Measurements from ENCODE around the gene HOXA13.

The HOXA13 gene

GRCh38 chr7:27235387-27236311, 35.8 kb upstream of the HOXA13 start:
- peak; percentile 54 to 66 for DNase-seq

- DNase-seq = no peak
These were observed 29.6 kb upstream of the HOXA13 start for GRCh38 chr7:27229448-27229847.

- no peak for DNase-seq
These were observed 25.4 kb upstream of the HOXA13 start for GRCh38 chr7:27224983-27225934.

- no peak for DNase-seq
These were observed 24.2 kb upstream of the HOXA13 start for GRCh38 chr7:27223941-27224575.

- DNase-seq = no peak
These were observed 21.4 kb upstream of the HOXA13 start for GRCh38 chr7:27221201-27221797.

GRCh38 chr7:27220440-27220955, 20.6 kb upstream of the HOXA13 start:
- DNase-seq = no peak

- no peak for DNase-seq
These were observed 19.9 kb upstream of the HOXA13 start for GRCh38 chr7:27219821-27220220.

- DNase-seq = no peak
These were observed 18.1 kb upstream of the HOXA13 start for GRCh38 chr7:27217951-27218350.

- no peak for DNase-seq
These were observed 15.5 kb upstream of the HOXA13 start for GRCh38 chr7:27215356-27215755.

GRCh38 chr7:27214239-27214950, 14.5 kb upstream of the HOXA13 start:
- DNase-seq = no peak

GRCh38 chr7:27213433-27214238, 13.7 kb upstream of the HOXA13 start:
- DNase-seq = no peak

- DNase-seq = no peak
These were observed 12.9 kb upstream of the HOXA13 start for GRCh38 chr7:27212497-27213432.

GRCh38 chr7:27211764-27212204, 11.9 kb upstream of the HOXA13 start:
- DNase-seq = no peak

GRCh38 chr7:27211084-27211446, 11.2 kb upstream of the HOXA13 start:
- DNase-seq = no peak

GRCh38 chr7:27210441-27211083, 10.7 kb upstream of the HOXA13 start:
- DNase-seq = peak; percentile 64 to 74

GRCh38 chr7:27209933-27210440, 10.1 kb upstream of the HOXA13 start:
- no peak for DNase-seq

GRCh38 chr7:27208998-27209397, 9.1 kb upstream of the HOXA13 start:
- DNase-seq = no peak

GRCh38 chr7:27207348-27207985, 7.6 kb upstream of the HOXA13 start:
- peak in 1 of 2 experiments; percentile 32 for DNase-seq
